ENCODE data around the gene MGLL.
"Not testable (repeated sequence)": the region's sequence is repeated elsewhere in the genome, so short reads cannot be mapped to it uniquely, and the experiment has no call there.

The MGLL gene

DNA sequence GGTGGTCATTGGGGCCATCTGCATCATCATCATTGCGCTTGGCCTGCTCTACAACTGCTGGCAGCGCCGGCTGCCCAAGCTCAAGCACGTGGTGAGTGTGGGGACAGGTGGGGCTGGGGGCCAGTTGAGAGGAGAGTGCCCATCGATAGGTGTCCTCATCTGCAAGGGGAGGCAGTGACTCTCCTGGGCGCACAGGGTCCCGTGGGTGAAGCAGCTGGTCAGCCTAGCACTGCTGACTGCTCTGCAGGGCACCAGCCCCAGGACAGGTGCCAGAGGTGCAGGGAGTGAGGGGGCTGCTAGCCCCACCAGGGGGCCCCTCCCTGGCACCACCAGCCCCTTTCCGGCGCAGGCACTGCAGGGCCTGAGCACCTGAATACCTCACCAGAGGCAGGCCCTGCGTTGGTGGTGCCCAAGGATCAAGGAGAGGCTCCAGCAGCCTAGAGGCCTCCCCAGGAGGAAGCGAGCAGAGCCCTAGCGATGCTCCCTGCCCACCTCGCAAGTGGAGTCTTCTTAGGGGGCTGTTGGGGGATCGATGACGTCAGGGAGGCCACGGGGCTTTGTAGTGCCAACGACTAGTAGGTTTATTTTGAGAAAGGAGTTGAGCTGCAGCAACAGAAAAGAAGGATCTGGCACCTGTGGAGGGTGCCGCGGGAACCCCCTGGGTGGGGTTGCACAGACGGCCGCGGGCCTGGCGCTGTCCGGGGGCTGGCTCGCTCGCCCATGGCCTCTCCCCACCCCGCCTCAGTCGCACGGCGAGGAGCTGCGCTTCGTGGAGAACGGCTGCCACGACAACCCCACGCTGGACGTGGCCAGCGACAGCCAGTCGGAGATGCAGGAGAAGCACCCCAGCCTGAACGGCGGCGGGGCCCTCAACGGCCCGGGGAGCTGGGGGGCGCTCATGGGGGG is 150.5 kb downstream of the MGLL start:
- DNase-seq = no peak

DNA sequence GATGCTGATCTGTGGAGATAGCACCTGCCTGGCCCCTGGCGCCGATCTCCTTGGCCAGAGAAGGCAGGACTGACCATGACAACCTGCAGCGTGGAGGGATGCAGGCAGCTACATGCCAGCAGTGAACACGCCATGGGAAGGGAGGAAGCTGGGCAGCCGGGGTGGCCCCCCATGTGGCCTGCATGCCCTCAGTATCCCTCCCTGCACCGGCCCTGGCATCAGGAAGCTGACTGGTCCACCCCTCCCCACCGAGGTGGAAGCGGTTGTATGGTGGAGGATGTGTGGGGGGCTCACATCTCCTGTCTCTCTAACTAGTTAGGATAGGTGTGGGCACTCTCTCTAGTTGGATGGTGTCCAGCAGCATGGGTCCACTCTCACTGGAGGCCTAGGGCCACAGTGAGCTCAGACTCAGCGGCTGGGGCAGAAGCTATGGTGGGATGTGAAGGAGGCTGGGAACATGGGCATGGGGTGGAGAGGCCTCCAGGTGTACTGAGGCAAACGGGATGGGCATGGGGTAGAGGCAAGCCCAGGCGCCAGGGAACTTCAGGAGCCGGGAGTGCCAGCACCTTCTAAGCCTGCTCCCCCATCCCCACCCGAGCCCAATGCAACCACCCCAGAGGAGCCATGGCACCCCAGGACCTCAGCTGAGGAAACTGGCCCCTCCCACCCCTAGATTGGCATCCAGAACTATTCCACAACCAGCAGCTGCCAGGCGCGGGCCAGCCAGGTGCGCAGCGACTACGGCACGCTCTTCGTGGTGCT is 151.4 kb downstream of the MGLL start:
- DNase-seq = no peak

DNA sequence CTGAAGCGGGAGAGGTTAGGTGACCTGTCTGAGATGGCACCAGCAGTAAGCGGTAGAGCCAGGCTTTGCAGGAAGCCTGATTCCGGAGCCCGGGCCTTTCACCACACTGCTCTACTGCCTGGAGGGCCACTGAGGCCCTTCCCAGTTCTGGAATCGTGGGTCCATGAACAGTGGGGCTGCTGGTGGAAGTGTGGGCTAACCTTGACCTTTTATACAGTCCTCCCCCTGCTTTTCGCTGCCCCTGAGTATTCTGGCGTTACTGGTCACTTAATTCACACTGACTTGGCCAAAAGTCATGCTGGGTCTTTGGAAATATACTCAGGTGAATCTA is 152.1 kb downstream of the MGLL start:
- DNase-seq = no peak

DNA sequence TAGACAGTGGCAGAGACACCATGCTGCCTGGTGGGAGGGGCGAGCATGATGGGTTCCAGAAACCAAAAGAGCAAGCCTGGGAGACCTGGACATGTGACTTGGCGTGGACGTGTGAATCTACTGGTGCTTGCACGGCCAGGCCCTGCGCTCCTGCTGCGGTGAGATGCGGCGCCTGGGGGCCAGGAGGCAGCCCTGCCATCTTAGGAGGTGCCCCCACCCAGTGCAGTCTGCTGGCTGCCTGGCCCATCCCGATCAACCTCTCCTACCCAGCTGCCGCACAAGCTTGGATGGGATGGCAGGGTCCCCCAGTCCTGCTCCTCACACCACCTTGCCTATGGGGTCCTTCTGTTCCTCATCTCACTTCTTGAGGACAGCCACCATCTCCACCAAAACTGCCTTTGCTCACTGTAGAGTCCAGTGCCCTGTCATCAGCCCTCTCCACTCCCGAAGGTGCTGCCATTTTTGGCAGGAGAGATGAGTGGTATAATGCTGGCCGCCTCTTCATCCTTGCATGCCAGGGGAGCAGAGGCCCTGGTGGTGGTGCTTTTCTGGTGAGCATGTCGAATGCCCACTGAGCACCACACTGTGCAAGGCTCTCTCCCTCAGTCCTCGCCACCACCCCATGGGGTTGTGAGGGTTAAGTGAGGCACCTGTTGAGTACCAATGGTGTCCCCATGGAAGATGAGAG is 152.6 kb downstream of the MGLL start:
- no peak for DNase-seq

DNA sequence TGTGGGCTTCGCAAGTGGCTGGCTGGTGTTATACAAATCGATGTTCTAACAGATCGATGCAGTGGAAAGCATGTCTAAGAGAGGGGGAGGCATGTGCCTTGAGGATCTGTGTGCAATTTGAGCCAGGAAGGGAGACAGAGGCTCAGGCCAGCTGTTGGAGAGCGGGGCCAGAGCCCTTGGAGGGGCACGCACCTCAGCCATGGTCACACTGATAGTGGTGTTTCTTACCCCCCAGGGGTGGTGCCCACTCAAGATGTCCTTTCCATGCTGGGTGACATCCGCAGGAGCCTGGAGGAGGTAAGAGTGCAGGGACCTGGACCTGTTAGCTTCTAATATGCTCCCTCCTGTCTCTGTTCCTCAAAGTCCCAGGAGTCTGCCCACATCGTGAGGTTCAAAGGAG is 153.4 kb downstream of the MGLL start:
- DNase-seq = no peak

DNA sequence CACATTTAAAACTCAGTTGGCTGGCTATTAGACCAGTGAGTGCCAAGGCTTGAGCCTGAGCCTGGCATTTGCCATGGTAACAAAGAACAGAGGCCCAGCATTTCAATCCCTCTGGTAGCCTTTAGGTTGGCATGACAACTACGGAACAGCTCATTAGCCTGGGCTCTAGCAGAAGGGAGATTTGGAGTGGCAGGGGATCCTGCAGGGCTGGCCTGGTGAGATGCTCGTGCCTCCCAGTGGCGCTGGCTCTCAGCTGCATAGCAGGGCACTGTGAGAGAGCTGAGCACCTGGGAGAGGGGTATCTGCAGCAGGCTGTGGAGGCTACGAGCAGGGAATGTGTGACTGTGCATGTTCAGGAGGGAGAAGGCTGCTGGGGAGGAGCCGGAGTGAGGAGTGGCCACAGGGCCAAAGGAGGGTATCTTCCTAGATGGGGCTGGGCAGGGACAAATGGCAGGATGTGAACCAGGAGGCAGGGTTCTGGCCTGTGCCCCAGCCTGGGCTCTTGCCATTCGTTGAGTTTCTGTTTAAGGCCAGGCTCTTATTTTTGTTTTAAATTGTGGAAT is 155.1 kb downstream of the MGLL start:
- DNase-seq = no peak

DNA sequence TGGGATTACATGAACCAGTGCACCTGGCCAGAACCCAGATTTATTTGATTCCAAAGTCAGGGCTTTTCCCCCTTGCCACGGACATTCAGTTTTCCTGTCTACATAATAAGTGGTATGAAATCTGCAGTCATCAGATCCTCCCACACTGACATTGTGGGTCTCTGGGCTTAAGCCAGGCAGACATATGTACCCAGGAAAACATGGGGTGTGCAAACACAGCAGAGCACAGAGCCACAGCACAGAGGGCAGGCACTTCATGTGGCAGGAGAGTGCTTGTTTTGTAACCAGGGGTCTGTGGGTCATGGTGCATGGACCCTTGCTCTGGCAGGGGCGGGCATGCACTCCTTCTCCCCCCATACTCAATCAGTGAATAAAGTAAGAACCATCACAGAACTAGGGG is 155.6 kb downstream of the MGLL start:
- no peak for DNase-seq

DNA sequence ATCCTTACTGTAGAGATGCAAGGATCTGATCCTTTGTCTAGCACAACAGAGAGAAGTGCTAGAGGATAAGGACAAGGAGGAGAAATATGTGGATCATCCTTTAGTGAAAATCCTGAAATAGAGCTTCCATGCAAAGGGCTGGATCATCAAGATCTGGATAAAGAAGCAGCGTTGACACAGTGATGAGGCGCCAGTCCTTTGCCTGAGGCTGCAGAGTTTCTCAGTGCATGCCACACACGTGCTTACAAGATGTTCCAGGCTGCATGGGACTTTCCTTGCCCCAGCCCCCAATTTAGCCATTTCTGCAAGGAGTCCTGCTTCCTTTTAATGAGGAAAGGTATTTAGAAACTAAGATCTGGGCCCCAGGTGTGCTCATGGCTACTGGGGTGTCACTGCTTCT is 156.7 kb downstream of the MGLL start:
- DNase-seq = no peak

DNA sequence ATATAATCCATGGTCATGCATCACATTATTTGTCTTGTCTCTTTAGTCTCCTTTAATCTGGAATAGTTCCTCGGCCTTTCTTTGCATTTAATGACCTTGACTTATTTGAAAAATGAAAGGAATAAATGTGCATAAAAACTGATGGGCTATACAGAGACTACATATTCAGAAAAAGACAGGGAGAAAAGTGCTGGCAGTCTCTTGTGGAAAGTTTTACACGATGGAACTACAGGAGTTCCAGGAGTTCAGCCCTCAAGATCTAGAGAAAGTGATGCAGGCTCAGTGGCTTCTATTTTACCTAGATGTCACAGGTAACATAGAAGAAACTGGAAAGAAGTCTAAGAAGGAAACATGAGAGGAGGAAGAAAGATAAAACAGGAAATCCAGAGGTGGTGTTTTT is 157.2 kb downstream of the MGLL start:
- DNase-seq = no peak

DNA sequence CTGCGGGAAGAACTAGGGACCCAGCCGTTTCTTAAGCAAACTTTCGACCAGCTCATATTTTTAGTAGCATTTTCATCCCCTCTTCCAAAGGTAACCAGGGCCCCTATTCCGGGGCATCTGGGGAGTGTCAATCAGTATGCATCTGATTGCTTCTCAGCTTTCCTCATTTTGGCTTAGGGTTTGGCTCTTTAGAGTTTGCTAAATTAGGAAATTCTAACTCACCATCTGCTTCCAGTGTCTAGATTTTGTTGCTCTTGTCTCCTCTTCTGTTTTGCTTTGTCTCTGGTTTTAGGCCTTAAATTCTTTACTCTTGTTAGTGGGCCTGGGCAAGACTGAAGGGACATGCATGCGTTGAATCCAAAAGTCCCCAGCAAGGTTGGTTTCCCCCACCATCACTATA is 159.2 kb downstream of the MGLL start:
- no peak for DNase-seq

DNA sequence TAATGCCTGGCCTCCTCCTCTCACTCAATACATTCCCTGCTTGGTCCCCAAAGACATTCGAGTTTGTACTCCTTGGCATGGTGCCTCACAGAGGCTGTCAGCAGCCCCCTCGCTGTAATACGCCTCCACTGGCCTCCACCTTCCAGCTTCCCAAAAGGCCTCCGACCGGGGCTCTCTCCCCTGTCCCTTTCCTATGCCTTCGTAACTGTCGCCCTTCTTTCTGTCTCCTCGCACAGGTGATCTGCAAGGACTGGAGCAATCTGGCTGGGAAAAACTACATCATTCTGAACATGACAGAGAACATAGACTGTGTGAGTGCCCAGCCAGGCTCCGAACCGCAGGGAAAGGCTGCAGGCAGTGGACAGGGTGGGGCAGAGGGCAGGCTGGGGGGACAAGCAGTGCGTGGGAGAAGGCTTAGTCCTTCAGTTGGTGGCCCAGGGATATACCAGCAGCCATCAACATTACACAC is 160.3 kb downstream of the MGLL start:
- DNase-seq = no peak

DNA sequence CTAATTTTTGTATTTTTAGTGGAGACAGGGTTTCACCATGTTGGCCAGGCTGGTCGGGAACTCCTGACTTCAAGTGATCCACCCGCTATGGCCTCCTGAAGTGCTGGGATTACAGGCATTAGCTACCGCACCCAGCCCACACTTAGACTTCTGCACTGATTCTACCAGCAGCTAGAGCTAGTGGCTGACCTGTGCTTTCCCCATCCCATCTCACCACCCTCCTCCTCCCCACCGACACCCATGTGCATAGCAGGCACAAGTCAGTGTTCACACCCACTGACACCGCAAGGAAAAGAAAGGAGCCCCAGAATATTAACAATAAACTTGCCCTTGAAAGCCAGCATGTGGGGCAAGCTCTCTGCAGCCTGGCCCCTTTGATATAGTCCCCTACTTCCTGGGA is 160.7 kb downstream of the MGLL start:
- no peak for DNase-seq

DNA sequence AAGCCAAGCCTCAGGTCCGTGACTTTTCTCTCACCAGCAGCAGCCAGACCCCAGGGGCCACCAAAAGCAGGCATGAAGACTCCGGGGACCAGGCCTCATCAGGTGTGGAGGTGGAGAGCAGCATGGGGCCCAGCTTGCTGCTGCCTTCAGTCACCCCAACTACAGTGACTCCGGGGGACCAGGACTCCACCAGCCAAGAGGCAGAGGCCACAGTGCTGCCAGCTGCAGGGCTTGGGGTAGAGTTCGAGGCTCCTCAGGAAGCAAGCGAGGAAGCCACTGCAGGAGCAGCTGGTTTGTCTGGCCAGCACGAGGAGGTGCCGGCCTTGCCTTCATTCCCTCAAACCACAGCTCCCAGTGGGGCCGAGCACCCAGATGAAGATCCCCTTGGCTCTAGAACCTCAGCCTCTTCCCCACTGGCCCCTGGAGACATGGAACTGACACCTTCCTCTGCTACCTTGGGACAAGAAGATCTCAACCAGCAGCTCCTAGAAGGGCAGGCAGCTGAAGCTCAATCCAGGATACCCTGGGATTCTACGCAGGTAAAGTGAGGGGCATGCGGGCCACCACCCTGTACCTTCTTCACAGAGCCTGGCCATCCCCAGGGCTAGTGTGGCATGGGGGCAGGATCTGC is 161.6 kb downstream of the MGLL start:
- no peak for DNase-seq

DNA sequence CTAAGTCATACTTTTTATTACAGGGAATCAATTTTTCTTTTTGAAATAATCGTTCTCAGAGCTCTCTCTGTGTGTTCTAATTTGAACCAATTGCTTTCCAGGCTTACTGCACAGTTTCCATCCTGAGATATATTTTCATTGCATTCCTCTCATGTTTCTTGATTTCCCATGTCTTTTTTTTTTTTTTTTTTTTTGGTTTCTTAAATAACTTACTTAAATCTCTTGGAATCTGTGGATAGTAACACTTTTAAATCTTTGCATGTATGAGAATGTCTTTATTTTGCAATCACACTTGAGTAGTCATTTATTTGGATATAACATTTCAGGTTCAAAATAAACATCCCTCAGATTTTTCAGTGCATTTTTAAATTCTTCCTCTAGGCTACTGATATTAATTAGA is 164.1 kb downstream of the MGLL start:
- no peak for DNase-seq

DNA sequence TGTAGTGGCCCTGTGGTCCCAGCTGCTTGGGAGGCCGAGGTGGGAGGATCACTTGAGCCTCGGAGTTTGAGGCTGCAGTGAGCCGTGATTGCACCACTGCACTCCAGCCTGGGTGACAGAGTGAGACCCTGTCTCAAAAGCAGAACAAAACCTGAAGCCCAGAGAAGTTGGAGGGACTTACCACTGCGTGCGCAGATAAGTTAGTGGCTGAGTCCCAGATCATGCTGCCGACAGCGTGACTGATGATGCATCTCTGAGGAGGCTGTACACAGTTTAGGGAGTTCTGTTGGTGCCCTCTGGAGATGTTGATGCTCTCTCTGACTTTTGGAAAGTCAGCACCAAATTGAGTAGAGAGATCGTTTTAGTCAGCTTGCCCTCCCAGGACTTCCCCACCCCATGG is 165.4 kb downstream of the MGLL start:
- no peak for DNase-seq

DNA sequence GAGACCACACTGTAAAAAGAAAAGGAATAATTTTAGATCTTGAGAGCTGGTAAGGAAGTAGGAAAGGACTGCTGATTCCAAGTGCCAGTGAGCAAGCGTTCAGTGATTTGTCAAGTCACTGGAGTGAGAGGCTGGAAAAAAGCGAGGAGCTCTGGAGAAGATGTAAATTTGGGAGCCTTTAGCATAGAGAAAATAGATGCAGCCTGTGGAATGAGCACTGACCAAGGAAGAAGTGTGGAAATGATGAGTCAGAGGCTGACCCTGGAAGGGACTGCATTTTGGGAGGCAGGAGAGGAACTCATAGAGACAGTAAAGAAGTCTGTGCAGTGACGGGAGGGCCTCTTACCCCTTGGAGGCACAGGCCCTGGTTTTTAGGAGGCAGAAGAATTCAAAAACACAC is 166.7 kb downstream of the MGLL start:
- DNase-seq = no peak

DNA sequence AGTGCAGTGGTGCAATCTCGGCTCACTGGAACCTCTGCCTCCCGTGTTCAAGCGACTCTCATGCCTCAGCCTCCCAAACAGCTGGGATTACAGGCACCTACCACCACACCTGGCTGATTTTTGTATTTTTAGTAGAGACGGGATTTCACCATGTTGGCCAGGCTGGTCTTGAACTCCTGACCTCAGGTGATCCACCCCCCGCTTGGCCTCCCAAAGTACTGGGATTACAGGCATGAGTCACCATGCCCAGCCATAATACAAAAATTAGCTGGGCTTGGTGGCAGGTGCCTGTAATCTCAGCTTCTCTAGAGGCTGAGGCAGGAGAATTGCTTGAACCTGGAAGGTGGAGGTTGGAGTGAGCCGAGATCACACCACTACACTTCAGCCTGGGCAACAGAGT is 167.3 kb downstream of the MGLL start:
- not testable (repeated sequence) for DNase-seq

DNA sequence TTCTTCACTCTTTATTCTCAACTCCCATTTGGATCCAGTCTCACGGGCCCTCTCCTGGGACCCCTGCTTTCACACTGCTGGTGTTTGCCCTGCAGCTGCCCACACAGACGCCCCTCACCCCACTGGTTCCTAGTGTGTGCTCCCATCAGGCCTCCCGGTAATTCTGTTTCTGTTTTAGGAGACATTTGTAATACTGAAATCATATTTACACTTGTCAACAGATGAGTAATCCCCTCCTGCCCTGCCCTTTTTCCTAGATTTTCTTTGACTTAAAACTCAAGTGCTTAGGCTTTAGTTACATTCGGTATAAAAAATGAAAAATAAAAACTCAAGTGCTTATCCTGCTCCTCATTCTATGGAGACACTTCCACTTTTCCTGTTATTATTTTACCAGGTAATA is 167.9 kb downstream of the MGLL start:
- no peak for DNase-seq

DNA sequence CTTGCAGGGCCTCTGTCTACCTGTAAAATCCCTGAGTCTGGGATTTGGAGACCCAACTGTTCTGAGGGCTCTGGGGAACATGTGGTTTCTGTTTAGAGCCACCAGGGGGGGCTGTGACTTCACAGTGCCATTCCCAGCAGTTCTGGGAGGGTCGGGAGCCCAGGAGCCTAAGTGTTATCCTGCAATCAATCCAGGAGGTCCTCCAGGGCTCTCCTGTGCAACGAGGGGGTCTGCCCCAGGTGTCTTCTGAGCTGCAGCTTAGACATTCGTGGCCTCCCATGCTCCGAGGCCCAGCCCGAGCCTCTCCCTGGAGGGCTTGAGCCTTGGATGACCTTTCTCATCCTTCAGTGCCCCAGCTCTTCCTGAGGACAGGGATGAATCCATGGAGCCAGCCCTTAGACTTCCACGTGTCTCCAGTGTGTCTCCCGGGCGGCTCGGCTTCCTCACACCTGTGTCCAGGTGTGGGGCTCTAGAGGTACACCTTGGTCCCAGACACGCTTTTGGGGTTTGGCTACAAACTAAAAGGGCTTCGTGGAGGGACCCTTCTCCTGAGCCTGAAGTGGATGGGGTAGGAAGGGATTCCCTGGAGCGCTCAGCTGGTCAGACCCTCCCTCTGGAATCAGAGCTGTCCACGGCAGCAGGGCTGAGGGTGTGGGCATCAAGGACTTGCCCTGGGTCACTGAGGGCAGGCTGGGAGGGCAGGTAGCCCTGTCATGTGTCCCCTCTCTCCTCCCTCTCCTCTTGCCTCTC is 169.9 kb downstream of the MGLL start:
- DNase-seq = no peak

DNA sequence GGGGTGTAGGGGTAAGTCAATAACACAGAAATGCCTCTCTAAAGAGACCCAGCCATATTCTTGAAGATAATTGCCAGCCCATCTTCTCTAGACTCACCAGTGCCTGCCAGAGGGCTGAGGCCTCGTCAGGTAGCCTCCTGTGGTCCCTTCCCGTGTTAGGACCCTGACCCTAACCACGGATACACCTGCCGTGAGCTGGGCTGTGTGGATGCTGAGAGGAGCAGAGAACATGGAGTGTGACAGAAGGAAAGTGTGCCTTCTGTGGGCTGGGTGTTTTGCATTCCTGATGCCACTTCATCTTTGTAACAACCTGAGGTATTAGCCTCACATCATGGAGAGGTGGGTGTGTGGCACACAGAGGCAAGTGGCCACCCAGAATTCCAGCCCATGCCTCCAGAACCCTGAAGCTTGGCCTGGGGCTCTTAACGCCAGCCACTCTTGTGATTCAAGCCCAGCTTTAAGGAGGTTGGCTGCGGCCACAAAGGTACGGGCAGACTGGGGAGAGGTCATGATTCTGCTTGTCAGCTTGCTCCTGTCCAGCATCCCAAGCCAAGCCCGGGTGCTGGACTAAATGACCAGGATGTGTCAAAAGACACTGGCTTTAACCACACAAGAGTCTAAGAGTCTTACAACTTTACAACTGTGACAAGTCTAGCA is 170.7 kb downstream of the MGLL start:
- DNase-seq = no peak

DNA sequence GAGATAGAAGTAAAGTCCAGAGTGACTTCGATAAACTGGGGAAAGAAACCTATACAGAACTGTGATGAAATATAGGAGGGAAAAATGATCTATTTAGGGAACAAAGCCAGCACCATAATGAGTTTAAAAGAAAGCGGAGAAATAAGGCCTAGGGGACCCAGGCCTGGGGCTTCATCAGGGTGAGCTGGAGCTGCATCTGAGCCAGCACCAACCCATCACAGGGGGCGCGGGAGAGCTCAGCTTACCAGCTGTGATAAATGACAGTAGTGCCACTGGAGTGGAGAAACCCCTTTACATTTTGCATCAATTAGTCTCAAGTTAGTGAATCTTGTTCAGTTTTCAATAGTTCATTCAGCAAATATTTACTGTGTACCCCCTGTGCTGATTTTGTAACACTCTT is 172.1 kb downstream of the MGLL start:
- no peak for DNase-seq

DNA sequence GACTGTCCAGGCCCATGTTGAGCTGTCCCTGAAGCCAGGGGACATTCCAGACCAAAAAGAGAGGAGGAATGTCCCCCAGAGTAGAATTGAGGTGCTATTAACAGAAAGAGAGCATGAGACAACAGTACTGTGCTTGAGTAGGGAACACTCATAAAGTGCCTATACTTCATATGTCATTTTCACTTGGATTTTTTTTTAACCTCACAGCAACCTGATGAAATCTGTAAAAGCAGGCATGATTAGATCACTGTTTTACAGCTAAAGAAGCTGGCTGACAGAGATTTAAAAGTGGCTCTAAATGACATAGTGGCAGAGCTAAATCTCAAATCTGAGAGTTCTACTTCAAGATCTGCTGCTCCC is 174.5 kb downstream of the MGLL start:
- DNase-seq = no peak

Data from DMS 273 treated with DMSO at 0.1 percent for 48 hours (cell line).